ENCODE data around the gene CFAP141.

DNA sequence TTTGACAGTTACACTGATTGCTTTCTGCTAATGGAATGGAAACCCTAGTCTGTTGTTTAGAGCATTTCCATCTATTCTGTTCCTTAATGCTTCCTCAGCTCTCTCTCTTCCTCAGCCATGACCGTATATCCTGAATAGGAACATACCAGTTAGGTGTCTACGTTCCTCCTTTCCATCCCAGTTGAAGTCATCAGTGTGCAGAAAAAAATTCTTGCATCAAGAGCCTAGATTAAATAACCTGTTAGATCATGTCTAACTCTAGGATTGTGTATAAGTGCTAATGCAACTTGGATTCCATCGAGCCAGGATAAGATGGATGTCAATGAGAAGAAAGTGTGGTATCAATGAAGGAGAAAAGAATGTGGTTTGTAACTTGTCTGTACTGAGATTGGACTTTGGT is 33.4 kb upstream of the CFAP141 start:
- TF ChIP-seq, protein P1, sequence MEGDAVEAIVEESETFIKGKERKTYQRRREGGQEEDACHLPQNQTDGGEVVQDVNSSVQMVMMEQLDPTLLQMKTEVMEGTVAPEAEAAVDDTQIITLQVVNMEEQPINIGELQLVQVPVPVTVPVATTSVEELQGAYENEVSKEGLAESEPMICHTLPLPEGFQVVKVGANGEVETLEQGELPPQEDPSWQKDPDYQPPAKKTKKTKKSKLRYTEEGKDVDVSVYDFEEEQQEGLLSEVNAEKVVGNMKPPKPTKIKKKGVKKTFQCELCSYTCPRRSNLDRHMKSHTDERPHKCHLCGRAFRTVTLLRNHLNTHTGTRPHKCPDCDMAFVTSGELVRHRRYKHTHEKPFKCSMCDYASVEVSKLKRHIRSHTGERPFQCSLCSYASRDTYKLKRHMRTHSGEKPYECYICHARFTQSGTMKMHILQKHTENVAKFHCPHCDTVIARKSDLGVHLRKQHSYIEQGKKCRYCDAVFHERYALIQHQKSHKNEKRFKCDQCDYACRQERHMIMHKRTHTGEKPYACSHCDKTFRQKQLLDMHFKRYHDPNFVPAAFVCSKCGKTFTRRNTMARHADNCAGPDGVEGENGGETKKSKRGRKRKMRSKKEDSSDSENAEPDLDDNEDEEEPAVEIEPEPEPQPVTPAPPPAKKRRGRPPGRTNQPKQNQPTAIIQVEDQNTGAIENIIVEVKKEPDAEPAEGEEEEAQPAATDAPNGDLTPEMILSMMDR (IDR thresholded peaks at IDR 0.05; ENCODE audit: low read depth, low read length): no peak
- no peak for TF ChIP-seq EZH2phosphoT487 (IDR thresholded peaks at IDR 0.05; ENCODE audit: low read depth)
